ENCODE data around the gene ZNF32.

DNA sequence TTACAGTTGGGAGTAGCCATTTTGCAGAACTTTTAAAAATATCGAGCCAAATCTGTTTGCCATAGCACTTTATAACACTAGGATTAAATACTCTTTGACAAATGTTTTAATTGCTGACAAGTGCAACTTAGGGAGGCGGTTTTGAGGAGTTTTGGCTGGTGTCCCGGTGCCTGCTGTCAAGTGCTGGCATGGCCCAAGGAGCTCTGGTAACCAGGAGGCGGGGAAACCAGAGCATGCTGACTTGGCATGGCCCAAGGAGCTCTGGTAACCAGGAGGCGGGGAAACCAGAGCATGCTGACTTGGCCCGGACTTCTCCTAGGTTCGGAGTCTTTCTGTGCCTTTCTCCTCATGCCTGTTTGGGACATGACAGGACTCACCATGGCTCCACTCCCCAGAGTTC lies 30.8 kb upstream of the ZNF32 start:
- TF ChIP-seq JUN (IDR thresholded peaks at IDR 0.05; ENCODE audit: low read depth, low read length) (no peak), RXRA (IDR thresholded peaks at IDR 0.05; ENCODE audit: insufficient read depth, low read depth, low read length) (no peak), POLR2A (IDR thresholded peaks at IDR 0.05; ENCODE audit: control extremely low read depth in 1 of 2, low read depth in 2 of 2, low read length in 2 of 2) (no peak), SIN3A (conservative IDR thresholded peaks at IDR 0.05 in 1 of 2, IDR thresholded peaks at IDR 0.05 in 1 of 2; ENCODE audit: low read depth in 1 of 2, low read length in 2 of 2) (no peak), BCL11A (IDR thresholded peaks at IDR 0.05; ENCODE audit: low read depth in 2 of 2, low read length in 2 of 2) (no peak), HDAC2 (IDR thresholded peaks at IDR 0.05; ENCODE audit: borderline replicate concordance in 1 of 2, low read depth in 2 of 2, low read length in 2 of 2) (no peak), ASH2L (IDR thresholded peaks at IDR 0.05; ENCODE audit: low read length) (no peak), RAD21 (IDR thresholded peaks at IDR 0.05 in 1 of 2, conservative IDR thresholded peaks at IDR 0.05 in 1 of 2; ENCODE audit: low read depth in 2 of 2, low read length in 2 of 2) (no peak), POLR2AphosphoS5 (IDR thresholded peaks at IDR 0.05; ENCODE audit: low read depth, low read length) (no peak), EP300 (IDR thresholded peaks at IDR 0.05; ENCODE audit: borderline replicate concordance in 1 of 2, low read depth in 2 of 2, low read length in 2 of 2) (no peak)
- TF ChIP-seq, protein P1, sequence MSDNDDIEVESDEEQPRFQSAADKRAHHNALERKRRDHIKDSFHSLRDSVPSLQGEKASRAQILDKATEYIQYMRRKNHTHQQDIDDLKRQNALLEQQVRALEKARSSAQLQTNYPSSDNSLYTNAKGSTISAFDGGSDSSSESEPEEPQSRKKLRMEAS (IDR thresholded peaks at IDR 0.05) = no peak
- TF ChIP-seq, protein P2, sequence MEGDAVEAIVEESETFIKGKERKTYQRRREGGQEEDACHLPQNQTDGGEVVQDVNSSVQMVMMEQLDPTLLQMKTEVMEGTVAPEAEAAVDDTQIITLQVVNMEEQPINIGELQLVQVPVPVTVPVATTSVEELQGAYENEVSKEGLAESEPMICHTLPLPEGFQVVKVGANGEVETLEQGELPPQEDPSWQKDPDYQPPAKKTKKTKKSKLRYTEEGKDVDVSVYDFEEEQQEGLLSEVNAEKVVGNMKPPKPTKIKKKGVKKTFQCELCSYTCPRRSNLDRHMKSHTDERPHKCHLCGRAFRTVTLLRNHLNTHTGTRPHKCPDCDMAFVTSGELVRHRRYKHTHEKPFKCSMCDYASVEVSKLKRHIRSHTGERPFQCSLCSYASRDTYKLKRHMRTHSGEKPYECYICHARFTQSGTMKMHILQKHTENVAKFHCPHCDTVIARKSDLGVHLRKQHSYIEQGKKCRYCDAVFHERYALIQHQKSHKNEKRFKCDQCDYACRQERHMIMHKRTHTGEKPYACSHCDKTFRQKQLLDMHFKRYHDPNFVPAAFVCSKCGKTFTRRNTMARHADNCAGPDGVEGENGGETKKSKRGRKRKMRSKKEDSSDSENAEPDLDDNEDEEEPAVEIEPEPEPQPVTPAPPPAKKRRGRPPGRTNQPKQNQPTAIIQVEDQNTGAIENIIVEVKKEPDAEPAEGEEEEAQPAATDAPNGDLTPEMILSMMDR (IDR thresholded peaks at IDR 0.05; ENCODE audit: control extremely low read depth in 1 of 3, insufficient read depth in 1 of 3, low read depth in 1 of 3, low read length in 3 of 3) = no peak
- TF ChIP-seq, protein P3, sequence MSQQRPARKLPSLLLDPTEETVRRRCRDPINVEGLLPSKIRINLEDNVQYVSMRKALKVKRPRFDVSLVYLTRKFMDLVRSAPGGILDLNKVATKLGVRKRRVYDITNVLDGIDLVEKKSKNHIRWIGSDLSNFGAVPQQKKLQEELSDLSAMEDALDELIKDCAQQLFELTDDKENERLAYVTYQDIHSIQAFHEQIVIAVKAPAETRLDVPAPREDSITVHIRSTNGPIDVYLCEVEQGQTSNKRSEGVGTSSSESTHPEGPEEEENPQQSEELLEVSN (IDR thresholded peaks at IDR 0.05) = no peak
- TF ChIP-seq, protein P4, sequence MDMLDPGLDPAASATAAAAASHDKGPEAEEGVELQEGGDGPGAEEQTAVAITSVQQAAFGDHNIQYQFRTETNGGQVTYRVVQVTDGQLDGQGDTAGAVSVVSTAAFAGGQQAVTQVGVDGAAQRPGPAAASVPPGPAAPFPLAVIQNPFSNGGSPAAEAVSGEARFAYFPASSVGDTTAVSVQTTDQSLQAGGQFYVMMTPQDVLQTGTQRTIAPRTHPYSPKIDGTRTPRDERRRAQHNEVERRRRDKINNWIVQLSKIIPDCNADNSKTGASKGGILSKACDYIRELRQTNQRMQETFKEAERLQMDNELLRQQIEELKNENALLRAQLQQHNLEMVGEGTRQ (IDR thresholded peaks at IDR 0.05; ENCODE audit: low read length) = no peak
